Hematopoietic multipotent progenitor cell treated with erythropoietin and hydrocortisone succinate and interleukin-3 and kit ligand, for 17 days (in vitro differentiated cells): Measurements from ENCODE around the gene APLN.

Experiments
- DNase-seq: peaks from one replicate; pipeline ENCODE4 v3.0.0-alpha.2; 2015; ENCODE audit warnings: low spot score

APLN gene

GRCh38 chrX:129659861-129660260 is 5.1 kb upstream of the APLN start:
- no peak for DNase-seq

GRCh38 chrX:129659141-129659540 is 4.4 kb upstream of the APLN start:
- no peak for DNase-seq

GRCh38 chrX:129658429-129658828 is 3.7 kb upstream of the APLN start:
- no peak for DNase-seq

GRCh38 chrX:129655547-129656249 is 942 bp upstream of the APLN start:
- no peak for DNase-seq

GRCh38 chrX:129653971-129654651 is 645 bp downstream of the APLN start:
- DNase-seq: no peak

- DNase-seq: no peak
Measured at GRCh38 chrX:129653181-129653970, 1.4 kb downstream of the APLN start.

GRCh38 chrX:129652565-129653169 is 2.1 kb downstream of the APLN start:
- no peak for DNase-seq

GRCh38 chrX:129651756-129652564 is 2.8 kb downstream of the APLN start:
- no peak for DNase-seq

GRCh38 chrX:129650821-129651510 is 3.8 kb downstream of the APLN start:
- DNase-seq: no peak

GRCh38 chrX:129650183-129650689 is 4.5 kb downstream of the APLN start:
- DNase-seq: no peak

GRCh38 chrX:129649268-129650182 is 5.2 kb downstream of the APLN start:
- no peak for DNase-seq

GRCh38 chrX:129648514-129649267 is 6.1 kb downstream of the APLN start:
- no peak for DNase-seq

GRCh38 chrX:129647418-129648410 is 7.0 kb downstream of the APLN start:
- DNase-seq: no peak

GRCh38 chrX:129646566-129647417 is 8.0 kb downstream of the APLN start:
- no peak for DNase-seq

GRCh38 chrX:129642641-129643040 is 12.1 kb downstream of the APLN start:
- DNase-seq: no peak

- DNase-seq: no peak
Measured at GRCh38 chrX:129641941-129642340, 12.8 kb downstream of the APLN start.

GRCh38 chrX:129641469-129641868 is 13.3 kb downstream of the APLN start:
- no peak for DNase-seq
